B cell (primary cell): ENCODE data around the gene CCDC80. TPM values are rescaled to one million over a fixed set of nuclear protein-coding genes. Genes with fewer than 3 reads are reported as not detected.

Experiments used
- ATAC-seq: fragments of 200-7000 bp; cut with Tn5 transposase; one replicate; pipeline ENCODE4 v1.10.0; 2021; ENCODE audit warnings: low read depth, mild to moderate bottlenecking, moderate number of reproducible peaks, moderate library complexity
- CTCF ChIA-PET: fragments of 350-600 bp; sonication (Branson Sonifier 250); formaldehyde crosslinking; loops from one replicate; lab custom pipeline; 2021; ENCODE audit warnings: antibody characterized with exemption, inconsistent platforms; lab: Charles Lee
- POLR2A ChIA-PET: fragments of 350-600 bp; sonication (Branson Sonifier 250); formaldehyde crosslinking; loops from one replicate; lab custom pipeline; 2021; ENCODE audit warnings: antibody characterized with exemption; lab: Charles Lee
- DNase-seq: peaks from one replicate; pipeline ENCODE4 v3.0.0; 2013
- H2AFZ ChIP-seq: 2 replicates; pipeline ENCODE4 v1.6.1; 2012; ENCODE audit warnings: mild to moderate bottlenecking, low read depth, low read length; ENCODE audit not compliant: insufficient read depth, poor library complexity, severe bottlenecking
- H3K27ac ChIP-seq, 2 donors: 1 replicate in 1 of 2; 2 replicates in 1 of 2; pipeline ENCODE4 v1.5.1; 2012 to 2013; ENCODE audit warnings: low read length in 2 of 2, mild to moderate bottlenecking in 2 of 2, moderate library complexity in 1 of 2
- H3K27me3 ChIP-seq, 4 experiments: fragments of 200-600 bp in 1 of 4; sonication (generic) in 1 of 4; replicated peaks in 1 of 4; 1 replicate in 2 of 4; 2 replicates in 2 of 4; pipeline versions ENCODE4 v1.6.1 to v1.7.0; 2013 to 2016; ENCODE audit warnings: low read length in 3 of 4, mild to moderate bottlenecking in 2 of 4, mixed read lengths in 1 of 4, moderate library complexity in 1 of 4; ENCODE audit not compliant: insufficient read depth in 4 of 4, control insufficient read depth in 3 of 4; ENCODE audit errors: control extremely low read depth in 1 of 4
- H3K36me3 ChIP-seq, 2 experiments: replicated peaks in 1 of 2; 1 replicate in 1 of 2; 2 replicates in 1 of 2; pipeline versions ENCODE4 v1.6.1 to v1.7.1; 2013; ENCODE audit warnings: low read length in 1 of 2; ENCODE audit not compliant: insufficient read depth in 2 of 2, control insufficient read depth in 1 of 2; ENCODE audit errors: control extremely low read depth in 1 of 2, extremely low read depth in 1 of 2
- H3K4me1 ChIP-seq, 2 donors: fragments of 200-600 bp in 1 of 2; sonication (generic) in 1 of 2; 1 replicate in 1 of 2; 2 replicates in 1 of 2; pipeline versions ENCODE4 v1.5.1 to v1.6.1; 2013 to 2017; ENCODE audit warnings: low read length in 2 of 2; ENCODE audit not compliant: control insufficient read depth in 2 of 2, insufficient read depth in 2 of 2
- H3K4me2 ChIP-seq: replicated peaks from 2 replicates; pipeline ENCODE3; 2012; ENCODE audit warnings: mild to moderate bottlenecking, low read depth, low read length; ENCODE audit not compliant: poor library complexity, severe bottlenecking
- H3K4me3 ChIP-seq, 5 experiments: fragments of 200-600 bp in 1 of 5; sonication (generic) in 1 of 5; 1 replicate in 3 of 5; 2 replicates in 2 of 5; pipeline versions ENCODE4 v1.5.1 to v1.7.0; 2011 to 2016; ENCODE audit warnings: low read length in 4 of 5, mild to moderate bottlenecking in 4 of 5, low read depth in 2 of 5, control low read depth in 1 of 5, moderate library complexity in 1 of 5; ENCODE audit not compliant: insufficient read depth in 1 of 5; ENCODE audit errors: control extremely low read depth in 1 of 5, extremely low read depth in 1 of 5
- H3K79me2 ChIP-seq: fragments of 200-600 bp; sonication (generic); one replicate; pipeline ENCODE4 v1.6.0; 2016; ENCODE audit warnings: low read length; ENCODE audit not compliant: control insufficient read depth, insufficient read depth
- H3K9ac ChIP-seq: fragments of 200-600 bp; sonication (generic); 2 replicates; pipeline ENCODE4 v1.6.1; 2017; ENCODE audit warnings: mild to moderate bottlenecking, low read length, moderate library complexity
- H3K9me3 ChIP-seq, 3 donors: one replicate each; pipeline versions ENCODE4 v1.6.1 to v1.7.1; 2013; ENCODE audit warnings: low read length in 2 of 3; ENCODE audit not compliant: control insufficient read depth in 2 of 3, insufficient read depth in 1 of 3; ENCODE audit errors: control extremely low read depth in 1 of 3
- H4K20me1 ChIP-seq: 2 replicates; pipeline ENCODE4 v1.6.0; 2012; ENCODE audit warnings: mild to moderate bottlenecking, low read length; ENCODE audit not compliant: insufficient read depth, control insufficient read depth, poor library complexity, severe bottlenecking
- H3K27ac Mint-ChIP-seq: one replicate; pipeline ENCODE4 v1.8.0; 2021; ENCODE audit warnings: mixed read lengths
- H3K27me3 Mint-ChIP-seq: one replicate; pipeline ENCODE4 v1.8.0; 2021; ENCODE audit warnings: mixed read lengths
- H3K4me1 Mint-ChIP-seq: one replicate; pipeline ENCODE4 v1.8.0; 2021; ENCODE audit warnings: mixed read lengths
- H3K4me3 Mint-ChIP-seq: one replicate; pipeline ENCODE4 v1.8.0; 2021; ENCODE audit warnings: mixed read lengths
- H3K9me3 Mint-ChIP-seq: one replicate; pipeline ENCODE4 v1.8.0; 2022; ENCODE audit warnings: mixed read lengths; ENCODE audit not compliant: insufficient read depth
- CTCF ChIP-seq: fragments of 200-600 bp; IDR thresholded peaks from one replicate; pipeline ENCODE4 v1.8.0; 2022; ENCODE audit warnings: antibody characterized with exemption, mild to moderate bottlenecking
- EZH2 ChIP-seq: IDR thresholded peaks from 2 replicates; pipeline ENCODE4 v1.6.1; 2012; ENCODE audit warnings: borderline replicate concordance, low read depth, mild to moderate bottlenecking, moderate library complexity, low read length; ENCODE audit not compliant: insufficient read depth, poor library complexity, severe bottlenecking
- WGBS: methylation state at CpG from one replicate; pipeline ENCODE4 v1.1.5; 2013; ENCODE audit warnings: missing lambda C conversion rate; ENCODE audit not compliant: insufficient coverage; 5-methylcytosine and 5-hydroxymethylcytosine counted together
- intact Hi-C: fragments of 100-400 bp; cut with micrococcal nuclease; formaldehyde crosslinking; loops from one replicate; pipeline ENCODE4 v1.10.0; 2022
- polyA plus RNA-seq: library from polyadenylated mRNA; depleted of rRNA; stranded (reverse); fragments of >200 nt; gene quantifications from 2 replicates; pipeline ENCODE4 v1.2.3, GENCODE V29; 2012
- total RNA-seq, 2 donors: library from RNA; stranded (reverse); fragments of 120-200 nt in 1 of 2; gene quantifications; 1 replicate in 1 of 2; 2 replicates in 1 of 2; pipeline versions ENCODE4 v1.2.3 to v1.2.4, GENCODE V29; 2013 to 2022

The CCDC80 gene
- total and polyA plus RNA-seq, 2 donors (not counting 1 experiment from before 2014, with no cell fraction given): under 0.01 TPM; not detected in 1

- H4K20me1 ChIP-seq: no peaks in the 10 kb centered on the region
- H3K4me1 ChIP-seq: peaks cover 0 to 6% of the 10 kb centered on the region in 2 donors
- Mint-ChIP-seq H3K9me3 (no peaks in the 10 kb centered on the region), H3K27me3 (no peaks in the 10 kb centered on the region), H3K4me3 (no peak overlapping the region), H3K4me1 (peaks cover 8% of the 10 kb centered on the region), H3K27ac (no peak overlapping the region)
- no peaks in the 10 kb centered on the region for H3K9me3 ChIP-seq
- WGBS: 70% methylated on average over 3 of the region's 3 CpGs
- POLR2A ChIA-PET: no interaction called here
- CTCF ChIA-PET: no interaction called here
- DNase-seq (no peak), ATAC-seq (no peak)
- no peak overlapping the region for H3K27ac ChIP-seq
- intact Hi-C loops: no loop called here
- no peak overlapping the region for H3K4me3 ChIP-seq
- H3K4me2 ChIP-seq: no peak overlapping the region
- no peak overlapping the region for H2AFZ ChIP-seq
- H3K79me2 ChIP-seq: no peaks in the 10 kb centered on the region
- H3K27me3 ChIP-seq: no peaks in the 10 kb centered on the region
- no peak overlapping the region for H3K9ac ChIP-seq
- no peaks in the 10 kb centered on the region for H3K36me3 ChIP-seq
- no peak for TF ChIP-seq CTCF
These were observed 46.3 kb upstream of the CCDC80 start for GRCh38 chr3:112687211-112687610.

GRCh38 chr3:112685956-112686799 is 45.2 kb upstream of the CCDC80 start:
- peaks cover 8% of the 10 kb centered on the region for H3K4me1 Mint-ChIP-seq
- intact Hi-C loops: no loop called here
- no CpG with 5 or more reads among the region's 5 CpGs for WGBS

More at GRCh38 chr3:112685956-112686799, 45.2 kb upstream of the CCDC80 start:
- no peak overlapping the region for H3K27ac Mint-ChIP-seq
- no peaks in the 10 kb centered on the region for H3K36me3 ChIP-seq
- ATAC-seq (no peak), DNase-seq (no peak)
- TF ChIP-seq CTCF (no peak), EZH2 (no peak)
- H3K27ac ChIP-seq: no peak overlapping the region
- no peak overlapping the region for H3K4me2 ChIP-seq
- H3K4me3 Mint-ChIP-seq: no peak overlapping the region
- no peaks in the 10 kb centered on the region for H4K20me1 ChIP-seq
- H3K79me2 ChIP-seq: no peaks in the 10 kb centered on the region
- no peaks in the 10 kb centered on the region for H3K27me3 ChIP-seq
- H3K4me1 ChIP-seq: peaks cover 0 to 6% of the 10 kb centered on the region in 2 donors
- ChIA-PET CTCF (no interaction called here), POLR2A (no interaction called here)
- no peaks in the 10 kb centered on the region for H3K9me3 Mint-ChIP-seq
- H2AFZ ChIP-seq: no peak overlapping the region
- H3K9ac ChIP-seq: no peak overlapping the region
- H3K4me3 ChIP-seq: no peak overlapping the region
- H3K9me3 ChIP-seq: no peaks in the 10 kb centered on the region
- no peaks in the 10 kb centered on the region for H3K27me3 Mint-ChIP-seq
